Tibial nerve (tissue), 4 donors: Measurements from ENCODE around the gene BCOR. TPM values are rescaled to one million over a fixed set of nuclear protein-coding genes. Genes with fewer than 3 reads are reported as not detected.

Experiments used
- DNase-seq, 2 donors: peaks; one replicate each; pipeline ENCODE4 v3.0.0-alpha.2; 2019; ENCODE audit warnings: low spot score in 2 of 2
- H3K27ac ChIP-seq, 4 donors: fragments of 200-600 bp; sonication (generic) in 3 of 4; one replicate each; pipeline ENCODE4 v1.5.1; 2017 to 2019; ENCODE audit warnings: mild to moderate bottlenecking in 1 of 4
- H3K27me3 ChIP-seq, 2 donors: fragments of 200-600 bp; sonication (generic) in 1 of 2; one replicate each; pipeline versions ENCODE4 v1.5.1 to v1.6.0; 2017 to 2019
- H3K36me3 ChIP-seq, 3 donors: fragments of 200-600 bp; sonication (generic); one replicate each; pipeline ENCODE4 v1.5.1; 2018 to 2019
- H3K4me1 ChIP-seq, 4 donors: fragments of 200-600 bp; sonication (generic) in 3 of 4; one replicate each; pipeline ENCODE4 v1.5.1; 2017 to 2019
- H3K4me3 ChIP-seq, 4 donors: fragments of 200-600 bp; sonication (generic) in 3 of 4; one replicate each; pipeline ENCODE4 v1.5.1; 2017 to 2019; ENCODE audit warnings: mild to moderate bottlenecking in 1 of 4, moderate library complexity in 1 of 4
- H3K9me3 ChIP-seq, 4 donors: fragments of 200-600 bp; sonication (generic) in 3 of 4; one replicate each; pipeline ENCODE4 v1.5.1; 2017 to 2019
- CTCF ChIP-seq, 5 experiments: fragments of 200-600 bp in 3 of 5; fragments of 450-650 bp in 2 of 5; sonication (generic) in 3 of 5; IDR thresholded peaks; one replicate each; pipeline ENCODE4 v1.5.1; 2016 to 2019; ENCODE audit warnings: antibody characterized with exemption in 5 of 5, mild to moderate bottlenecking in 3 of 5, moderate library complexity in 2 of 5
- EP300 ChIP-seq, 2 donors: sonication (generic); formaldehyde crosslinking; IDR thresholded peaks; one replicate each; pipeline ENCODE4 v1.6.1; 2017; ENCODE audit warnings: antibody characterized with exemption in 2 of 2, mild to moderate bottlenecking in 1 of 2
- POLR2A ChIP-seq, 2 donors: fragments of 450-650 bp; IDR thresholded peaks; one replicate each; pipeline ENCODE4 v1.6.1; 2017; ENCODE audit warnings: antibody characterized with exemption in 2 of 2, mild to moderate bottlenecking in 2 of 2, moderate library complexity in 2 of 2
- WGBS, 2 donors: methylation state at CpG; one replicate each; pipeline ENCODE4 v1.1.5; 2018; 5-methylcytosine and 5-hydroxymethylcytosine counted together
- total RNA-seq, 4 donors: library from RNA; depleted of rRNA; stranded (reverse); fragments of >200 nt; gene quantifications; one replicate each; pipeline ENCODE4 v1.1.0, GENCODE V29; 2016

Gene BCOR
- total RNA-seq, 4 donors from 2014 or later, result 16.2 to 34.7 (median 23.7) TPM

GRCh38 chrX:40062525-40063155 lies 35.1 kb downstream of the BCOR start:
- DNase-seq, result no peak

GRCh38 chrX:40061871-40062524 lies 35.8 kb downstream of the BCOR start:
- H3K4me3 ChIP-seq, result no peak overlapping the region
- 75 to 82% methylated on average over 23 to 28 of the region's 30 CpGs for WGBS, 2 donors
- H3K9me3 ChIP-seq, result no peaks in the 10 kb centered on the region
- no peak overlapping the region for H3K27ac ChIP-seq
- no peak for TF ChIP-seq POLR2A (IDR thresholded peaks at IDR 0.05)
- no peak for TF ChIP-seq EP300 (IDR thresholded peaks at IDR 0.05)
- no peak for TF ChIP-seq CTCF (IDR thresholded peaks at IDR 0.05)
- H3K36me3 ChIP-seq, result peaks cover 0 to 31% (median 0%) of the 10 kb centered on the region in 3 donors
- DNase-seq, result no peak
- peaks cover 0 to 20% (median 0%) of the 10 kb centered on the region in 4 donors for H3K4me1 ChIP-seq
- no peaks in the 10 kb centered on the region for H3K27me3 ChIP-seq

More at GRCh38 chrX:40062525-40063155, 35.1 kb downstream of the BCOR start:
- TF ChIP-seq CTCF (IDR thresholded peaks at IDR 0.05), result no peak
- no peak for TF ChIP-seq POLR2A (IDR thresholded peaks at IDR 0.05)
- no peak for TF ChIP-seq EP300 (IDR thresholded peaks at IDR 0.05)
- Histone ChIP-seq H3K4me3 (no peak overlapping the region), H3K27ac (no peak overlapping the region), H3K9me3 (no peaks in the 10 kb centered on the region), H3K27me3 (no peaks in the 10 kb centered on the region), H3K36me3 (peaks cover 0 to 24% (median 0%) of the 10 kb centered on the region in 3 donors), H3K4me1 (peaks cover 0 to 20% (median 0%) of the 10 kb centered on the region in 4 donors)
- 23 to 49% methylated on average over 17 to 24 of the region's 24 CpGs for WGBS, 2 donors

GRCh38 chrX:40061005-40061404 lies 36.8 kb downstream of the BCOR start:
- Histone ChIP-seq H3K36me3 (peaks cover 0 to 41% (median 0%) of the 10 kb centered on the region in 3 donors), H3K27me3 (no peaks in the 10 kb centered on the region), H3K4me1 (peaks cover 0 to 20% (median 0%) of the 10 kb centered on the region in 4 donors), H3K27ac (no peak overlapping the region), H3K9me3 (no peaks in the 10 kb centered on the region), H3K4me3 (no peak overlapping the region)
- no peak for TF ChIP-seq CTCF (IDR thresholded peaks at IDR 0.05)
- no peak for TF ChIP-seq POLR2A (IDR thresholded peaks at IDR 0.05)
- TF ChIP-seq EP300 (IDR thresholded peaks at IDR 0.05), result no peak
- 77 to 78% methylated on average over 10 of the region's 10 CpGs for WGBS, 2 donors
- no peak for DNase-seq

- Histone ChIP-seq H3K4me1 (peaks cover 0 to 20% (median 0%) of the 10 kb centered on the region in 4 donors), H3K27me3 (no peaks in the 10 kb centered on the region), H3K9me3 (no peaks in the 10 kb centered on the region), H3K36me3 (peaks cover 0 to 47% (median 0%) of the 10 kb centered on the region in 3 donors), H3K4me3 (no peak overlapping the region), H3K27ac (no peak overlapping the region)
- 89 to 100% methylated on average over 5 to 7 of the region's 7 CpGs for WGBS, 2 donors
- DNase-seq, result no peak
- TF ChIP-seq EP300 (IDR thresholded peaks at IDR 0.05) (no peak), CTCF (IDR thresholded peaks at IDR 0.05) (no peak), POLR2A (IDR thresholded peaks at IDR 0.05) (no peak)
Observed at GRCh38 chrX:40060356-40060845, 37.4 kb downstream of the BCOR start.

GRCh38 chrX:40058719-40059118 lies 39.0 kb downstream of the BCOR start:
- no peak overlapping the region for H3K27ac ChIP-seq
- H3K36me3 ChIP-seq, result peaks cover 0 to 56% (median 0%) of the 10 kb centered on the region in 3 donors
- TF ChIP-seq CTCF (IDR thresholded peaks at IDR 0.05) (no peak), EP300 (IDR thresholded peaks at IDR 0.05) (no peak), POLR2A (IDR thresholded peaks at IDR 0.05) (no peak)
- H3K4me3 ChIP-seq, result no peak overlapping the region
- DNase-seq, result no peak
- 70 to 80% methylated on average over 2 to 9 of the region's 11 CpGs for WGBS, 2 donors
- H3K27me3 ChIP-seq, result no peaks in the 10 kb centered on the region
- no peaks in the 10 kb centered on the region for H3K9me3 ChIP-seq
- peaks cover 0 to 15% (median 0%) of the 10 kb centered on the region in 4 donors for H3K4me1 ChIP-seq
